ENCODE measurements around the gene SLC47A1. TPM values are rescaled to one million over a fixed set of nuclear protein-coding genes. Genes with fewer than 3 reads are reported as not detected.
A peak's percentile ranks its signal among the peaks of the same experiment; 100 is the strongest.

Gene SLC47A1
- total RNA-seq, 1 donor, result 1.1 TPM

- peaks cover 1% of the 10 kb centered on the region for H3K4me1 ChIP-seq (ENCODE audit: insufficient read depth, low read length)
- no peaks in the 10 kb centered on the region for H4K20me1 ChIP-seq (ENCODE audit: insufficient read depth, low read length)
- H2AFZ ChIP-seq (ENCODE audit: low read length), result no peak overlapping the region
- H3K27ac ChIP-seq (ENCODE audit: low read depth, low read length), result no peak overlapping the region
- no peak for DNase-seq (ENCODE audit: insufficient read length, low spot score, missing footprints)
- no peaks in the 10 kb centered on the region for H3K36me3 ChIP-seq (ENCODE audit: insufficient read depth, low read length)
- H3K4me3 ChIP-seq (ENCODE audit: insufficient read depth, low read length), result no peak overlapping the region
- no peaks in the 10 kb centered on the region for H3K79me2 ChIP-seq (ENCODE audit: insufficient read depth, low read length)
- peaks cover 20% of the 10 kb centered on the region for H3K27me3 ChIP-seq (ENCODE audit: insufficient read depth, low read length)
- no peak for TF ChIP-seq CTCF (IDR thresholded peaks at IDR 0.05; ENCODE audit: extremely low read depth, low read depth, low read length)
- no peaks in the 10 kb centered on the region for H3K9me3 ChIP-seq (ENCODE audit: low read depth, low read length)
- no peak overlapping the region for H3K4me2 ChIP-seq (ENCODE audit: insufficient read depth, low read length)
These were observed 34.3 kb downstream of the SLC47A1 start for GRCh38 chr17:19568016-19568350.

GRCh38 chr17:19569785-19570543, 36.3 kb downstream of the SLC47A1 start:
- TF ChIP-seq CTCF (IDR thresholded peaks at IDR 0.05; ENCODE audit: extremely low read depth, low read depth, low read length), result no peak
- Histone ChIP-seq H3K79me2 (ENCODE audit: insufficient read depth, low read length) (no peaks in the 10 kb centered on the region), H3K4me2 (ENCODE audit: insufficient read depth, low read length) (no peak overlapping the region), H3K36me3 (ENCODE audit: insufficient read depth, low read length) (no peaks in the 10 kb centered on the region), H2AFZ (ENCODE audit: low read length) (no peak overlapping the region), H3K27ac (ENCODE audit: low read depth, low read length) (no peak overlapping the region), H3K9me3 (ENCODE audit: low read depth, low read length) (no peaks in the 10 kb centered on the region), H3K4me1 (ENCODE audit: insufficient read depth, low read length) (peaks cover 2% of the 10 kb centered on the region), H3K27me3 (ENCODE audit: insufficient read depth, low read length) (peaks cover 20% of the 10 kb centered on the region), H3K4me3 (ENCODE audit: insufficient read depth, low read length) (no peak overlapping the region), H4K20me1 (ENCODE audit: insufficient read depth, low read length) (no peaks in the 10 kb centered on the region)
- no peak for DNase-seq (ENCODE audit: insufficient read length, low spot score, missing footprints)

GRCh38 chr17:19570544-19571062, 36.9 kb downstream of the SLC47A1 start:
- H3K79me2 ChIP-seq (ENCODE audit: insufficient read depth, low read length), result no peaks in the 10 kb centered on the region
- H3K36me3 ChIP-seq (ENCODE audit: insufficient read depth, low read length), result no peaks in the 10 kb centered on the region
- DNase-seq (ENCODE audit: insufficient read length, low spot score, missing footprints), result no peak
- H4K20me1 ChIP-seq (ENCODE audit: insufficient read depth, low read length), result no peaks in the 10 kb centered on the region
- H3K4me3 ChIP-seq (ENCODE audit: insufficient read depth, low read length), result no peak overlapping the region
- H3K4me2 ChIP-seq (ENCODE audit: insufficient read depth, low read length), result no peak overlapping the region
- peaks cover 2% of the 10 kb centered on the region for H3K4me1 ChIP-seq (ENCODE audit: insufficient read depth, low read length)
- H3K27me3 ChIP-seq (ENCODE audit: insufficient read depth, low read length), result peaks cover 20% of the 10 kb centered on the region
- H3K27ac ChIP-seq (ENCODE audit: low read depth, low read length), result no peak overlapping the region
- no peak for TF ChIP-seq CTCF (IDR thresholded peaks at IDR 0.05; ENCODE audit: extremely low read depth, low read depth, low read length)
- H2AFZ ChIP-seq (ENCODE audit: low read length), result no peak overlapping the region
- no peaks in the 10 kb centered on the region for H3K9me3 ChIP-seq (ENCODE audit: low read depth, low read length)

GRCh38 chr17:19573075-19573474, 39.4 kb downstream of the SLC47A1 start:
- Histone ChIP-seq H2AFZ (ENCODE audit: low read length) (no peak overlapping the region), H3K4me1 (ENCODE audit: insufficient read depth, low read length) (peaks cover 2% of the 10 kb centered on the region), H4K20me1 (ENCODE audit: insufficient read depth, low read length) (no peaks in the 10 kb centered on the region), H3K27ac (ENCODE audit: low read depth, low read length) (no peak overlapping the region), H3K79me2 (ENCODE audit: insufficient read depth, low read length) (no peaks in the 10 kb centered on the region), H3K4me3 (ENCODE audit: insufficient read depth, low read length) (no peak overlapping the region), H3K27me3 (ENCODE audit: insufficient read depth, low read length) (peaks cover 20% of the 10 kb centered on the region), H3K4me2 (ENCODE audit: insufficient read depth, low read length) (no peak overlapping the region), H3K36me3 (ENCODE audit: insufficient read depth, low read length) (no peaks in the 10 kb centered on the region), H3K9me3 (ENCODE audit: low read depth, low read length) (no peaks in the 10 kb centered on the region)
- peak; percentile 77 for DNase-seq (ENCODE audit: insufficient read length, low spot score, missing footprints)
- no peak for TF ChIP-seq CTCF (IDR thresholded peaks at IDR 0.05; ENCODE audit: extremely low read depth, low read depth, low read length)

Data from osteoblast (primary cell).